Superior temporal gyrus (tissue), 1 donor: ENCODE data around the gene SMARCA4.
"Not testable (repeated sequence)": the region's sequence is repeated elsewhere in the genome, so short reads cannot be mapped to it uniquely, and the experiment has no call there.

Experiments used
- DNase-seq: peaks from one replicate; pipeline ENCODE4 v3.0.0-alpha.2; 2016; ENCODE audit errors: extremely low spot score

The SMARCA4 gene

GRCh38 chr19:11066326-11066725 is 105.5 kb downstream of the SMARCA4 start:
- no peak for DNase-seq

GRCh38 chr19:11067356-11068113 is 106.7 kb downstream of the SMARCA4 start:
- DNase-seq: no peak

- no peak for DNase-seq
Measured at GRCh38 chr19:11069561-11069960, 108.7 kb downstream of the SMARCA4 start.

GRCh38 chr19:11070123-11070522 is 109.3 kb downstream of the SMARCA4 start:
- no peak for DNase-seq

GRCh38 chr19:11073568-11073967 is 112.7 kb downstream of the SMARCA4 start:
- DNase-seq: no peak

- DNase-seq: not testable (repeated sequence)
Measured at GRCh38 chr19:11076792-11077191, 116.0 kb downstream of the SMARCA4 start.

- no peak for DNase-seq
Measured at GRCh38 chr19:11078893-11079292, 118.1 kb downstream of the SMARCA4 start.

- no peak for DNase-seq
Measured at GRCh38 chr19:11079999-11080398, 119.2 kb downstream of the SMARCA4 start.

- DNase-seq: no peak
Measured at GRCh38 chr19:11087870-11088505, 127.2 kb downstream of the SMARCA4 start.

GRCh38 chr19:11088506-11089253 is 127.8 kb downstream of the SMARCA4 start:
- peak; percentile 41 for DNase-seq

- DNase-seq: peak; percentile 74
Measured at GRCh38 chr19:11089254-11090013, 128.6 kb downstream of the SMARCA4 start, which contains the start of gene LDLR. Gene LDLR (plus strand): TSS chr19:11089463. CDS start chr19:11089549, 86 bp downstream.

- not testable (repeated sequence) for DNase-seq
Measured at GRCh38 chr19:11090014-11090263, 129.1 kb downstream of the SMARCA4 start.

GRCh38 chr19:11090264-11090996 is 129.6 kb downstream of the SMARCA4 start:
- peak; percentile 93 for DNase-seq

GRCh38 chr19:11090997-11091702 is 130.3 kb downstream of the SMARCA4 start:
- DNase-seq: peak; percentile 33

GRCh38 chr19:11091703-11092153 is 130.9 kb downstream of the SMARCA4 start:
- peak; percentile 65 for DNase-seq

- peak; percentile 33 for DNase-seq
Measured at GRCh38 chr19:11092181-11092538, 131.3 kb downstream of the SMARCA4 start.

- no peak for DNase-seq
Measured at GRCh38 chr19:11093689-11094238, 132.9 kb downstream of the SMARCA4 start.

- DNase-seq: no peak
Measured at GRCh38 chr19:11094520-11094894, 133.7 kb downstream of the SMARCA4 start.

- DNase-seq: peak; percentile 37
Measured at GRCh38 chr19:11096210-11096841, 135.5 kb downstream of the SMARCA4 start.

- DNase-seq: not testable (repeated sequence)
Measured at GRCh38 chr19:11097367-11097766, 136.5 kb downstream of the SMARCA4 start.
